Activated CD8-positive, alpha-beta memory T cell treated with anti-CD3 and anti-CD28 coated beads, Interleukin-2, amount 50 U/mL, for 48 hours (primary cell): Measurements from ENCODE around the gene XPR1.

Experiments
- DNase-seq: peaks from one replicate; pipeline ENCODE4 v3.0.0-alpha.2; 2020

Gene XPR1

DNA sequence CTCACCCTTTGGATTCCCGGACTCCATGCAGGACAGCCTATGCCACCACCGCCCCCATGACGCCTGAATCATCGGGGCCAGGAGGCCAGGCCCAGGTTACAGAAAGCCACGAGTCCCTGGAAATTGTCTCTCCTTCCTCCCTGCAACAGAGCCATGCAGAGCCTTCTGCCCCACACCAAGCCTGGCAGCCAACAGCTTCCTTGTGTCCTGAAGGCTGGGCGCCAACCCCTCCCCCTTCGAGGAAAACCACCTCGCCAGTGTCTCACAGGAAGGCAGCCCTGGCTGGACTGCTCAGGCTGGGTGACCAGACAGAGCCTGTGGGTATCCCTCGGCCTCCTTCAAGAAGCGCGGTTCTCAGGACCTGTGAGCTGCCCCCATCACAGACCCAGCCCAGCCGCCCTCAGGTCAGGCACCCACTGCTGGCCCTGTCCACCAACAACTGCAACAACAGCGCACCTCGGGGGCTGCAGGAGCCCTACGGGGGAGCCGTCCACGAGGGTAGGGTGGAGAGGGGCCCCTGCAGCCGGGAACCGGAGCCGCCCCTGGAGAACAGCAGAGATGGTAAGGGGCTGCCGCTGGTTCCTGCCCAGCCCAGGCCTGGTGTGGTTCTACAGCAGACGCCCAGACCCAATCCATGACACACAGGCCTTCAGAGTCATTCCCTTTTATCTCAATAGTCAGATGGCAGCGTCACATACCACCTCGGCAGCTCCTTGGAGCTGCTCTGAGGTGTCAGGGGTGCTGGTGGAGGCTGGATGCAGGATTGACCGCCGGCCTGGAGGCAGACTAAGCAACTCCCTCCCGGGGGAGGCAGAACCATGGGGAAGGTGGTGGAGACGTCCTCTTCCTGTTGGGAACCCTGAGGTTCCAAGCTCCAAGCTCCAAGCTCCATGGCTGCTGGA, 304.5 kb downstream of the XPR1 start:
- DNase-seq = no peak

DNA sequence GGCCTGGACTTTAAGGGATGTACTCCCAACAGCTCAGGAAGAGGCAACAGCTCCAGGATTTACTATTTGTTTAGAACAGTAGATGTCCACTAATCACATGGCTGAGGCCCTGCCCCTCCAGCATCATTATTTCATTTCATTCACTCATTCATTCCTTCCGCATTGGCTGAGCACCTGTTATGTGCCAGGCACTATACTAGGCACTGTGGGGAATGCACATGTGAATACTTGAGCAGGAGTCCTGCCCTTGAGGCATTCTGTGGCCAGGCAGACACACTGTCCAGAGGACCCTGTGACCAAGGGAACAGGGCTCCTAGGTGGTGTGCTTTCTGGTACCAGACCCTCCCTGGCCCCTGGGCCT, 305.2 kb downstream of the XPR1 start:
- DNase-seq = no peak

DNA sequence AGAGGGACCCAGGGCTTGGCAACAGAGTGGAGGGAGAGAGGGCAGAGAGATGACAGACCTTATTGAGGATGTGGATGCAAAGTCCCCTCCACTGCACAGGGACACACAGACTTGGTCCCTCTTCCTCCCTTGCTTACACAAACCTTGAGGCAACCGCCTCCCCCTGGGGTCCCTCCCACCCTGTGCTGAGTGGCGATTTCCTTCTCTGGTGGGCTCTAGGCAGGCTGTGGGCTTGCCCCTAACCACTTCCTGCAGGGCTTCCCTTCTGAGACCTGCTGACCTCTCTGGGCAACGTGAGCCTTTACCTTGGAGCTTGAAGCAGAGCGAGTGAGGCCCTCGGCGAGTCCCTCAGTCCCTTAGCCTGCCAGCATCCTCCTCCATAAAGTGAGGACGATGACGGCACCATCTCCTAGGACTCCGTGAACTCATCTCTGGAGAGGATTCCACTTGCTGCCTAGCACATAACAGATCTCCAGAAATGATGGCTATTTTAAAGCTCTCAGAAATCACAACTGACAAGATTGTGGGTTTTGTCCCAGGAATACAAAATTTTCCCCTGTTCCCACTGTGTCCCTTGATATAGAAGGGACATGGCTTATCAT, 305.9 kb downstream of the XPR1 start:
- DNase-seq = no peak

DNA sequence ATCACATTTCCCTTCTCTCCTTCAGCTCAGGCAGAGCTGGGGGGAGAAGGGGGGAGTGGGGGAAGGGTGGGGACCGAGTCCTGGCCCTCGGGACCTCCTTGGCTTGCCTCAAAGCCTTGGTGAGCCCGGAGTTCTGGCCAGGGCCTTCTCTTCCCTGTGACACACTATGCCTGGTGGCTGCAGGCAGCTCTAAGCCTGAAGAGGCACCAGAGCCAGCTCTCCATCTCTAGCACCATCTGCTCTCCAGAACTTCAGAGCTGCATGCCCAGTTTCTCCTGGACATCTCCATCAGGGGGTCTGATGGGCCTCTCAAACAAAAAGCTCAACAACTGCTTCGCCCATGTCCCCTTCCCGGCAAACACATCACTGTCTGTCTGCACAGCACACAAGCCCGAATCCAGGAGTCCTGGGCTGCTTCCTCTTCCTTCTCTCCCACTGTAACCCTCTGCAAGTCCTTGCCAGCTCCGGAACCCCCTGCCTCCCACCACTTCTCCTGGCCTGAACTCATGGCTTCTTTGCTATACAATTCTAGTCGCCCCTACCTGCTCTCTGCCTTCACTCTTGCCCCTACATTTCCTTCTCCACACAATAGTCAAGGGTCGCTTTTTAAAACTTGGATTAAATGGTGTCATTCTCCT, 307.4 kb downstream of the XPR1 start:
- DNase-seq = no peak

DNA sequence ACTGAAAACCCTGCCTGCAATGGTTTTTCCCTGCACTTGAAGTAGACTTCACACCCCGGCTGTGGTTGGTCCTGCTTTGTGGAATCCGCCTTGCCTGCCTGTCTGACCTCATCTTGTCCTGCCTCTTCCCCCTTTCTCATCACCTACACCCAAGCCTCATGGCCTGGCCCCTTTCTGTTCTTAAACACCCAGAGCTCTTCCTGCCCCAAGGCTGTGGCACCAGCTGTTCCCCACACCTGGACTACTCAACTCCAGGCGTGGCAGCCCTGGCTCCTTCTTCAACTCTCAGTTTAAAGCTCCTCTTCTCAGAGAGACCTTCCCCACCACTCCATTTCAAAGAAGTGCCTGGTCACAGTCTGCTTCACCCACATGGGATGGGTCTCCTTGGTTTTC, 307.9 kb downstream of the XPR1 start:
- no peak for DNase-seq
